Kidney (tissue), 14 donors: ENCODE data around the gene APBB2. TPM values are rescaled to one million over a fixed set of nuclear protein-coding genes. Genes with fewer than 3 reads are reported as not detected.
A peak's percentile ranks its signal among the peaks of the same experiment; 100 is the strongest.
"Not testable (repeated sequence)": the region's sequence is repeated elsewhere in the genome, so short reads cannot be mapped to it uniquely, and the experiment has no call there.

Experiments used
- DNase-seq, 5 donors: peaks; one replicate each; pipeline ENCODE4 v3.0.0-alpha.2; 2013 to 2020
- FAIRE-seq: peaks from 2 replicates; lab custom pipeline; 2012; peaks lifted over from hg19 to GRCh38; lab: Jason Lieb, UNC
- H3K27ac ChIP-seq, 2 donors: one replicate each; pipeline ENCODE4 v1.7.0; 2013; ENCODE audit warnings: low read depth in 2 of 2, low read length in 2 of 2, inconsistent platforms in 1 of 2
- H3K27me3 ChIP-seq: one replicate; pipeline ENCODE4 v1.7.1; 2013; ENCODE audit warnings: low read length, inconsistent platforms; ENCODE audit not compliant: control insufficient read depth, insufficient read depth
- H3K36me3 ChIP-seq, 3 donors: one replicate each; pipeline versions ENCODE4 v1.7.0 to v1.7.1; 2013; ENCODE audit warnings: low read length in 3 of 3, control low read depth in 1 of 3, inconsistent platforms in 1 of 3; ENCODE audit not compliant: insufficient read depth in 3 of 3, control insufficient read depth in 2 of 3
- H3K4me1 ChIP-seq, 3 donors: one replicate each; pipeline versions ENCODE4 v1.7.0 to v1.7.1; 2013; ENCODE audit warnings: low read length in 3 of 3, inconsistent platforms in 1 of 3, low read depth in 1 of 3; ENCODE audit not compliant: control insufficient read depth in 2 of 3, insufficient read depth in 2 of 3
- H3K4me3 ChIP-seq, 3 donors: one replicate each; pipeline versions ENCODE4 v1.7.0 to v1.8.1; 2013; ENCODE audit warnings: low read length in 3 of 3, control low read depth in 1 of 3, inconsistent platforms in 1 of 3
- H3K9ac ChIP-seq, 3 donors: one replicate each; pipeline versions ENCODE4 v1.7.0 to v1.7.1; 2013; ENCODE audit warnings: low read length in 3 of 3, control low read depth in 1 of 3, inconsistent platforms in 1 of 3
- H3K9me3 ChIP-seq, 3 donors: one replicate each; pipeline versions ENCODE4 v1.7.0 to v1.7.1; 2013; ENCODE audit warnings: low read length in 3 of 3, control low read depth in 1 of 3, inconsistent platforms in 1 of 3; ENCODE audit not compliant: control insufficient read depth in 2 of 3, insufficient read depth in 1 of 3
- intact Hi-C: fragments of 100-400 bp; cut with DNase I; formaldehyde crosslinking; loops from one replicate; pipeline ENCODE4 v1.11.1; 2022
- polyA plus RNA-seq: library from polyadenylated mRNA; stranded (reverse); fragments of 350-450 nt; fragmentation: Illumina TruSeq; extraction: RNeasy Lipid Tissue Mini Kit (QIAGEN cat#74804); gene quantifications from one replicate; pipeline ENCODE4 v1.2.3, GENCODE V29; 2014; ENCODE audit warnings: low read depth, low replicate concordance; ENCODE audit not compliant: insufficient read depth
- total RNA-seq: library from RNA; stranded (reverse); fragmentation: NEBNext Ultra II Directional; extraction: Animal tissue kit (Norgen Biotek cat#: 25700); gene quantifications from one replicate; pipeline ENCODE4 v1.2.1, GENCODE V29; 2021
- TF ChIP-seq, protein P1 (sequence below): IDR thresholded peaks from 3 replicates; pipeline ENCODE4 v1.5.1; 2012; ENCODE audit warnings: mild to moderate bottlenecking, moderate library complexity, borderline replicate concordance; ENCODE audit not compliant: insufficient read depth; ENCODE audit errors: extremely low read depth
- donor health status: control.
- donor health status: control.
- donor health status: control.
- donor health status: control.
- donor health status: control.
- donor health status: DM: yes; HTN: yes; CAD: no.
- donor health status: Normal renal cell carcinoma (clear cell type).

APBB2 gene
- total and polyA plus RNA-seq, 2 donors from 2014 or later: 13.4 to 65.6 TPM

DNA sequence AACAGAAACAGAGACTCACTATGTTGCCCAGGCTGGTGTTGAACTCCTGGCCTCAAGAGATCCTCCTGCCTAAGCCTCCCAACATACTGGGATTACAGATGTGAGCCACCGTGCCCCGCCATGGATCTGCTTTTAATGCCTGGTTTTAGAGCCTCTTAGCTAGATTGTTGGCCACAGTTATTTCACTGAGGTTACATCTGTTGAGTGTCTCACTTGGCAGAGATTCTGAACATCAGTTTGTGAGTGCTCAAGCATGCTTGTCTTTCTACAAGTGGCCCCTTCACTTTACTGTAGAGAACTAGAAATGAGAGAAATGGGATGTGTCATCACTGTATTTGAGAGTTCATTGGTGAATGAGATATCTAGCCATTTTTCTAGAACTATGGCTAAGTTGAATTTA, 218.5 kb downstream of the APBB2 start:
- Histone ChIP-seq H3K9me3 (no peaks in the 10 kb centered on the region), H3K27me3 (no peaks in the 10 kb centered on the region), H3K36me3 (no peaks in the 10 kb centered on the region), H3K4me3 (no peak overlapping the region), H3K27ac (no peak overlapping the region), H3K4me1 (peaks cover 0 to 7% (median 3%) of the 10 kb centered on the region in 3 donors), H3K9ac (no peak overlapping the region)
- intact Hi-C loops: no loop called here
- FAIRE-seq (no peak), DNase-seq (no peak)
- TF ChIP-seq, protein P1, sequence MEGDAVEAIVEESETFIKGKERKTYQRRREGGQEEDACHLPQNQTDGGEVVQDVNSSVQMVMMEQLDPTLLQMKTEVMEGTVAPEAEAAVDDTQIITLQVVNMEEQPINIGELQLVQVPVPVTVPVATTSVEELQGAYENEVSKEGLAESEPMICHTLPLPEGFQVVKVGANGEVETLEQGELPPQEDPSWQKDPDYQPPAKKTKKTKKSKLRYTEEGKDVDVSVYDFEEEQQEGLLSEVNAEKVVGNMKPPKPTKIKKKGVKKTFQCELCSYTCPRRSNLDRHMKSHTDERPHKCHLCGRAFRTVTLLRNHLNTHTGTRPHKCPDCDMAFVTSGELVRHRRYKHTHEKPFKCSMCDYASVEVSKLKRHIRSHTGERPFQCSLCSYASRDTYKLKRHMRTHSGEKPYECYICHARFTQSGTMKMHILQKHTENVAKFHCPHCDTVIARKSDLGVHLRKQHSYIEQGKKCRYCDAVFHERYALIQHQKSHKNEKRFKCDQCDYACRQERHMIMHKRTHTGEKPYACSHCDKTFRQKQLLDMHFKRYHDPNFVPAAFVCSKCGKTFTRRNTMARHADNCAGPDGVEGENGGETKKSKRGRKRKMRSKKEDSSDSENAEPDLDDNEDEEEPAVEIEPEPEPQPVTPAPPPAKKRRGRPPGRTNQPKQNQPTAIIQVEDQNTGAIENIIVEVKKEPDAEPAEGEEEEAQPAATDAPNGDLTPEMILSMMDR: no peak

DNA sequence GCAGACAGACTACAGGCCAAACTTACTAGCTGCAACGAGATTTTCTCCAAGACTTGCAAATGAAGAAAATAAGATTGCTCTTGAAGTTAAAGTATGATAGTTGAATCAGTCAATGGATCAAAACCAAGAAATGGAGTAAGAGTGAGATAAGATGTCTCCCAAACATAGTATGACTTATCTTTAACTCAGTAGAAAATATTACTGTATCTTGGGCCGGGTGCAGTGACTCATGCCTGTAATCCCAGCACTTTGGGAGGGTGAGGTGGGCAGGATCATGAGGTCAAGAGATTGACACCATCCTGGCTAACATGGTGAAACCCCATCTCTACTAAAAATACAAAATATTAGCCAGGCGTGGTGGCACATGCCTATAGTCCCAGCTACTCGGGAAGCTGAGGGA, 220.0 kb downstream of the APBB2 start:
- H3K9ac ChIP-seq, intact Hi-C loops, H3K27me3 ChIP-seq, DNase-seq, H3K36me3 ChIP-seq, H3K4me3 ChIP-seq, H3K9me3 ChIP-seq, FAIRE-seq, H3K27ac ChIP-seq, H3K4me1 ChIP-seq: not testable (repeated sequence)

DNA sequence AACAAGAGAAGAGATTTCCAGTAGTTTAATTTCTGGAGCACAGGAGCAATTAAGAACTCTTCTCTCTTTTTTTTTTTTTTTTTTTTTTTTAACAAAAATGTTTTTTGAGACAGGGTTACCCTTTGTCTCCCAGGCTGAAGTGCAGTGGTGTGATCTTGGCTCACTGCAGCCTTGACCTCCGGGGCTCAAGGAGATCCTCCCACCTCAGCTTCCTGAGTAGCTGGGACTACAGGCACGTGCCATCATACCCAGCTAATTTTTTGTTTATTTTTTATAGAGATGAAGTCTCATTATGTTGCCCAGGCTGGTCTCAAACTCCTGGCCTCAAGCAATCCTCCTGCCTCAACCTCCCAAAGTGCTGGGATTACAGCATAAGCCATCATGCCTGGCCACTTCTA, 221.0 kb downstream of the APBB2 start:
- H3K9ac ChIP-seq, H3K4me1 ChIP-seq, H3K4me3 ChIP-seq, DNase-seq, H3K27me3 ChIP-seq, FAIRE-seq, intact Hi-C loops, H3K9me3 ChIP-seq, H3K36me3 ChIP-seq: not testable (repeated sequence)
- peak overlapping the region in 1 of 2 donors; percentile 35 for H3K27ac ChIP-seq

DNA sequence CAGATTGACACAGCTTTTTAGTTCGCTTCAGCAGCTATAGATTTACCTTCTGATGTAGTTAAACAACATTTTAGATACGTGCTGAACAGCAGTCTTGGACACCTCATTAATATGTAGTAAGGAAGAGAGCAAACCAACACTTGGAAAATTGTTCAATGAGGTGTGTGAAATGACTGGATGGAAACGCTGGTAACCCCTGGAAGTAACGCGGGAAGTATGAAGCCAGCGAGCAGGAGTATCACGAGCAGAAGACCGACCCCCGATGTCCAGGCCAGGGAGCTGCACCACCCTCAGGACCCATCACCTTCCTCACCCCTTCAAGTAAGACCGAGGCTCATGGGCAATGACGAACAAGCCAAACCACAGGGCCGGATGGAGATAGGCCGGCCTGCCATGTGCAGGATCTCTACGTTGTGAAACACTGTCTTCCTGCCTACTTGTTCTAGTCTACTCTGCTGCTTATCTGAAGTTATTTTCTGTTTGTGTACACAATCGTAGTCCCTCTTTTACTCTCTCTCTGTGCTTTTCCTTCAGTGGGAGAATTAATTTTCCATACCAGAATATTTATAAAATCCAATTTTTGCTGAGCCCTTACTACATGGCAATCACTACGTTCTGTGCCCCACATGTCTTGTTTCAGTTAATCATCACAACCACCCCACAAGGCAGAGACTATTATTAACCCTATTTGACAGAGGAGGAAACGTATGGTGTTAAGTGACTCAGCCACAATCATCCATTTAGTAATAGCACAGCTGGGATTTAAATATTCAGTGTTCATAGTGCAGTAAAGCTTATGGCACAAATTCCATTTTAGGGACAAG, 221.7 kb downstream of the APBB2 start:
- FAIRE-seq: no peak
- Histone ChIP-seq H3K27ac (peak overlapping the region in 1 of 2 donors; percentile 35), H3K9ac (no peak overlapping the region)

More for the DNA sequence above, 221.7 kb downstream of the APBB2 start:
- intact Hi-C loops: no loop called here
- H3K4me1 ChIP-seq: peaks cover 0 to 7% (median 7%) of the 10 kb centered on the region in 3 donors
- no peaks in the 10 kb centered on the region for H3K27me3 ChIP-seq
- DNase-seq: no peak
- TF ChIP-seq, protein P1: no peak
- no peak overlapping the region for H3K4me3 ChIP-seq
- H3K36me3 ChIP-seq: no peaks in the 10 kb centered on the region
- no peaks in the 10 kb centered on the region for H3K9me3 ChIP-seq
